ENCODE data around the gene CYP4F8. TPM values are rescaled to one million over a fixed set of nuclear protein-coding genes. Genes with fewer than 3 reads are reported as not detected.

CYP4F8 gene
- total and polyA plus RNA-seq, 9 of the 15 experiments (the other 6 are each of a cell fraction or from before 2014, with no cell fraction given), result not detected

DNA sequence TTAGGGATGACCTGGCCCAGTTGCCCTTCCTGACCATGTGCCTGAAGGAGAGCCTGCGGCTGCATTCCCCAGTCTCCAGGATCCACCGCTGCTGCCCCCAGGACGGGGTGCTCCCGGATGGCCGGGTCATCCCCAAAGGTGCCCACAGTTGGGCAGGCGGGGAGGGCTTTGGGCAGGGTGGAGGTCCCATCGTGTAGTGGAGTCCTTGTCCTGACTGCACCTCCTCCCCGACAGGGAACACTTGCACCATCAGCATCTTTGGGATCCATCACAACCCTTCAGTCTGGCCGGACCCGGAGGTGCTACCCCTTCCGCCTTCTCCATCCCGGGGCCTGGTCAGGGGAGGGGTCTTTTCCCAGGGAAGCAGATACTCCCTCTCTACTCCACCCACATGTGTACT lies 31.7 kb upstream of the CYP4F8 start:
- FAIRE-seq, result no peak
- BruUV-seq (replicated peaks), result no TSS peak
- no peak overlapping the region for H3K9ac ChIP-seq (ENCODE audit: insufficient read depth in 1 of 2, low read depth in 2 of 2, low read length in 2 of 2)

More for the DNA sequence above, 31.7 kb upstream of the CYP4F8 start:
- H3K4me2 ChIP-seq (ENCODE audit: insufficient read depth, low read length), result no peak overlapping the region
- DNase-seq (ENCODE audit: extremely low read depth in 1 of 4, low spot score in 3 of 4) (no peak), ATAC-seq (no peak)
- no peak overlapping the region for H2AFZ ChIP-seq (ENCODE audit: low read depth, low read length)
- CTCF ChIA-PET (ENCODE audit: low intra/inter-chr PET ratio), result no interaction called here
- in situ Hi-C loops (cut with MboI), result no loop called here
- no peaks in the 10 kb centered on the region for H3K36me3 ChIP-seq (ENCODE audit: control insufficient read depth, insufficient read depth, low read length)
- TF ChIP-seq KLF13 (tag; IDR thresholded peaks at IDR 0.05; ENCODE audit: borderline replicate concordance, low read depth) (no peak), RBM25 (IDR thresholded peaks at IDR 0.05; ENCODE audit: low read depth, low read length, severe bottlenecking) (no peak), MXI1 (IDR thresholded peaks at IDR 0.05; ENCODE audit: low read depth, low read length) (no peak), ZNF124 (CRISPR knock-in tag; IDR thresholded peaks at IDR 0.05) (no peak), ZBTB7A (IDR thresholded peaks at IDR 0.05; ENCODE audit: borderline replicate concordance, control insufficient read depth, low read depth, low read length) (no peak), HNRNPLL (IDR thresholded peaks at IDR 0.05; ENCODE audit: low read depth, low read length, poor library complexity, severe bottlenecking) (no peak), PML (IDR thresholded peaks at IDR 0.05; ENCODE audit: low read length) (no peak), ZNF408 (CRISPR knock-in tag; IDR thresholded peaks at IDR 0.05; ENCODE audit: low read depth) (no peak), MTA3 (IDR thresholded peaks at IDR 0.05; ENCODE audit: borderline replicate concordance) (no peak), ZNF764 (CRISPR knock-in tag; IDR thresholded peaks at IDR 0.05; ENCODE audit: low read depth) (no peak), ZNF561 (CRISPR knock-in tag; conservative IDR thresholded peaks at IDR 0.05) (no peak), CHD2 (IDR thresholded peaks at IDR 0.05; ENCODE audit: low read depth, low read length) (no peak)
- TF ChIP-seq, protein P1, sequence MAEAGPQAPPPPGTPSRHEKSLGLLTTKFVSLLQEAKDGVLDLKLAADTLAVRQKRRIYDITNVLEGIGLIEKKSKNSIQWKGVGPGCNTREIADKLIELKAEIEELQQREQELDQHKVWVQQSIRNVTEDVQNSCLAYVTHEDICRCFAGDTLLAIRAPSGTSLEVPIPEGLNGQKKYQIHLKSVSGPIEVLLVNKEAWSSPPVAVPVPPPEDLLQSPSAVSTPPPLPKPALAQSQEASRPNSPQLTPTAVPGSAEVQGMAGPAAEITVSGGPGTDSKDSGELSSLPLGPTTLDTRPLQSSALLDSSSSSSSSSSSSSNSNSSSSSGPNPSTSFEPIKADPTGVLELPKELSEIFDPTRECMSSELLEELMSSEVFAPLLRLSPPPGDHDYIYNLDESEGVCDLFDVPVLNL (CRISPR knock-in tag; IDR thresholded peaks at IDR 0.05; ENCODE audit: low read depth), result no peak
- peaks cover 5% of the 10 kb centered on the region; the same call in 1 of the 2 replicates for H4K20me1 ChIP-seq (replicated peaks; ENCODE audit: control insufficient read depth, insufficient read depth, low read length)
- 1% methylated on average over 10 of the region's 12 CpGs for WGBS (ENCODE audit: insufficient coverage, low coverage, missing lambda C conversion rate)
- H3K27ac ChIP-seq (ENCODE audit: extremely low read depth, low read depth, low read length), result no peak overlapping the region
- H3K4me1 ChIP-seq (replicated peaks in 1 of 2; ENCODE audit: control insufficient read depth in 2 of 2, insufficient read depth in 2 of 2, low read length in 2 of 2), result peaks cover 0 to 6% of the 10 kb centered on the region in 2 experiments; a peak in 1 of 5 replicates
- no peaks in the 10 kb centered on the region for H3K9me3 ChIP-seq (replicated peaks; ENCODE audit: control insufficient read depth, insufficient read depth, low read depth, low read length)
- POLR2A ChIA-PET, result no interaction called here
- H3K4me3 ChIP-seq, result no peak overlapping the region
- H3K27me3 ChIP-seq (ENCODE audit: control insufficient read depth in 2 of 2, insufficient read depth in 2 of 2, low read length in 2 of 2), result peaks cover 3 to 18% of the 10 kb centered on the region in 2 experiments; a peak in 3 of 5 replicates
- no peaks in the 10 kb centered on the region for H3K9me1 ChIP-seq (ENCODE audit: control insufficient read depth, insufficient read depth, low read length)
- intact Hi-C loops (cut with micrococcal nuclease), result no loop called here
- no peaks in the 10 kb centered on the region for H3K79me2 ChIP-seq (ENCODE audit: control insufficient read depth, insufficient read depth, low read length)
